Activated CD8-positive, alpha-beta T cell treated with anti-CD3 and anti-CD28 coated beads, Interleukin-2, amount 10 ng/mL, durations not matched to agents 7 days and 5 days (primary cell): ENCODE data around the gene OXCT2. TPM values are rescaled to one million over a fixed set of nuclear protein-coding genes. Genes with fewer than 3 reads are reported as not detected.
"Not testable (repeated sequence)": the region's sequence is repeated elsewhere in the genome, so short reads cannot be mapped to it uniquely, and the experiment has no call there.

Experiments used
- ATAC-seq: fragments of 150-1000 bp; cut with Tn5 transposase; one replicate; pipeline ENCODE4 v1.10.0; 2021; ENCODE audit warnings: moderate library complexity
- CTCF ChIA-PET: fragments of 350-600 bp; sonication (Branson Sonifier 250); formaldehyde crosslinking; loops from one replicate; lab custom pipeline; 2021; ENCODE audit warnings: antibody characterized with exemption; lab: Charles Lee
- POLR2A ChIA-PET: fragments of 350-600 bp; sonication (Branson Sonifier 250); formaldehyde crosslinking; loops from one replicate; lab custom pipeline; 2021; ENCODE audit warnings: antibody characterized with exemption; lab: Charles Lee
- DNase-seq: peaks from one replicate; pipeline ENCODE4 v3.0.0-alpha.2; 2020
- H3K27ac Mint-ChIP-seq: one replicate; pipeline ENCODE4 v1.8.0; 2021; ENCODE audit warnings: mild to moderate bottlenecking, mixed read lengths
- H3K27me3 Mint-ChIP-seq: one replicate; pipeline ENCODE4 v1.8.0; 2021; ENCODE audit warnings: low read depth, mixed read lengths
- H3K36me3 Mint-ChIP-seq: one replicate; pipeline ENCODE4 v1.8.0; 2021; ENCODE audit warnings: low read depth, mixed read lengths
- H3K4me1 Mint-ChIP-seq: one replicate; pipeline ENCODE4 v1.8.0; 2021; ENCODE audit warnings: low read depth, mixed read lengths
- H3K4me3 Mint-ChIP-seq: one replicate; pipeline ENCODE4 v1.8.0; 2021; ENCODE audit warnings: mild to moderate bottlenecking, mixed read lengths
- H3K9me3 Mint-ChIP-seq: one replicate; pipeline ENCODE4 v1.8.0; 2022; ENCODE audit warnings: mixed read lengths; ENCODE audit not compliant: insufficient read depth
- total RNA-seq, 2 experiments: library from RNA; stranded (reverse); gene quantifications; one replicate each; pipeline ENCODE4 v1.2.3, GENCODE V29; 2021

Gene OXCT2
- total RNA-seq, 2 experiments from 2014 or later, result 0.32 to 0.47 TPM

DNA sequence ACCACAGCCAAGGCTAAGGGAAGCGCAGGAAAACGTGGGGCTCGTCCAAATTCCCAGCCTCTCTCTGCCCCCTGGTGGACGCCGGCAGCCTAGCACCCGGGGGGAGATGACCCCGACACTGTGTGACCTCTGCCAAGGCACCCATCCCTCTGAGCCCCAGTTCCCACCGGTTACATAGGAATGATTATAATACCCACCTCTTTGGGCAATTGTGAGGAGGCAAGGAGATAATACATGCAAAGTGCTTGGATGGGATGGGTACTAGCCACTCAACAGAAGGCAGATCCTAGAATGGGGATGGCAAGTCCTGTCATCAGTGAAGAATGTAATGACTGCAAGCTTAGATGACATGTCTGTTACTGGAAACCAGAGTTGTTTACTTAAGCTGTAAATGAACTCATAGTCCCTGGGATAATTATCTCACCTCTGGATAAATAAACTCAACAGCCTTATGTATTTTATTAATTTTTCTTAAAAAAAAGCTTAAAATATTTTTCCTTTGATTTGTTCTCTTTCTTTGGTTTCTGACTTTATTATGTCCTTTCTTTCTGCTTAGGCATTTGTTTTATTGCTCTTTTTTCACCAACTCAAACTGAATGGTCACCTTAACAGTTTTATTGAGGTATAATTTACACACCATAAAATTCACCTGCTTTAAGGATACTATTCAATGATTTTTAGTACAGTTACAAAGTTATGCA, 28.8 kb upstream of the OXCT2 start:
- no peaks in the 10 kb centered on the region for H3K9me3 Mint-ChIP-seq
- H3K4me1 Mint-ChIP-seq, result peaks cover 11% of the 10 kb centered on the region
- ChIA-PET CTCF (interaction anchor here (0.6 to 8.0 kb wide), 28 partner anchors 11 to 445 kb away, joined by 3 to 52 read pairs (median 3); partner anchors contain the start of genes BMP8B and HPCAL4), POLR2A (interaction anchor here (0.7 to 0.8 kb wide), 2 partner anchors 90 to 179 kb away, joined by 3 read pairs; no protein-coding TSS in a partner anchor)
- peaks cover 6% of the 10 kb centered on the region for H3K27me3 Mint-ChIP-seq
- H3K36me3 Mint-ChIP-seq, result no peaks in the 10 kb centered on the region
- peak overlapping the region; percentile 49 for H3K4me3 Mint-ChIP-seq
- ATAC-seq (peak; percentile 75), DNase-seq (peak; percentile 73)
- peak overlapping the region; percentile 82 for H3K27ac Mint-ChIP-seq

DNA sequence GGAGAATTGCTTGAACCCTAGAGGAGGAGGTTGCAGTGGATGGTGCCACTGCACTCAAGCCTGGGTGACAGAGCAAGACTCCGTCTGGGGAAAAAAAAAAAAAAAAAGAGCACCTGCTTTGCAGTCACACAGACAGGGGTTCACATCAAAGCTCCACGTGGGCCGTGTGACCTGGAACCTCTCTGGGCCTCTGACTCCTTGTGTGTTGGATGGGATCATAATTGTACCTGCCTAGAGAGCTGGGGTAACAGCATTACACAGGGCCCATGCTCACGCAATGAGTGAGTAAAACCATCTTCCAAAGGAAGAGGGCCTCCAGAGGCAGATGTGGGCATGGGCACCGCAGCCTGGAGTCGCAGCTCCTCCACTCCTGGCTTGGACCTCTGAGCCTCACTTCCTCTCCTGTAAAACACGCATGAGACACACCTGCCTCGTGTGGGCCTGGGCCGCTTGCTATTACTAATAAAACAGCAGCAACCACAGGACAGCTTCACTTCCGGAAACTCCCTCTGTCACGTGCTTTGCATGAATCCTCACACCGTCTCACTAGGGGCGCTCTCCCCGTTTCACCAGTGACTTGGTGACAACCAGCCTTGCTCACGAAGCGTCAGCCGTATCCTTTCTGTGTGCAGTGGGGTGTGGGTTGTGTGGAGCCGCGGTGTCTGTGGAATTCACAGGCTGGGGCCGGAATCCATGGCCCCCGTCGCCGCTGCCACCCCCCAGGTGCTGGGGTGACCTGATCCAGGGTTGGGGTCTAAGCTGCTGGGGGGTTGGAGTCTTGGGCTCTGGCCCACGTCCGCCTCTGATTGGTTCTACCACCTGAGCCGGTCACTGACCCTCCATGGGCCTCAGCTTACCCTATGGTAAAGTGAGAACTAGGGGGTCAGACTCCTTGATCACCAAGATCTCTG, 28.0 kb upstream of the OXCT2 start:
- ATAC-seq (peak; percentile 99), DNase-seq (peak; percentile 88)
- peak overlapping the region; percentile 82 for H3K27ac Mint-ChIP-seq
- H3K9me3 Mint-ChIP-seq, H3K36me3 Mint-ChIP-seq, H3K27me3 Mint-ChIP-seq: not testable (repeated sequence)
- POLR2A ChIA-PET, result interaction anchor here (0.6 to 1.0 kb wide), 3 partner anchors 60 to 97 kb away, joined by 3 to 4 read pairs (median 4); partner anchors contain the start of gene PPIE
- CTCF ChIA-PET, result interaction anchor here (0.6 to 8.0 kb wide), 30 partner anchors 10 to 444 kb away, joined by 3 to 52 read pairs (median 3); partner anchors contain the start of genes BMP8B, HPCAL4 and PPIE
- peak overlapping the region; percentile 49 for H3K4me3 Mint-ChIP-seq
- peaks cover 11% of the 10 kb centered on the region for H3K4me1 Mint-ChIP-seq

DNA sequence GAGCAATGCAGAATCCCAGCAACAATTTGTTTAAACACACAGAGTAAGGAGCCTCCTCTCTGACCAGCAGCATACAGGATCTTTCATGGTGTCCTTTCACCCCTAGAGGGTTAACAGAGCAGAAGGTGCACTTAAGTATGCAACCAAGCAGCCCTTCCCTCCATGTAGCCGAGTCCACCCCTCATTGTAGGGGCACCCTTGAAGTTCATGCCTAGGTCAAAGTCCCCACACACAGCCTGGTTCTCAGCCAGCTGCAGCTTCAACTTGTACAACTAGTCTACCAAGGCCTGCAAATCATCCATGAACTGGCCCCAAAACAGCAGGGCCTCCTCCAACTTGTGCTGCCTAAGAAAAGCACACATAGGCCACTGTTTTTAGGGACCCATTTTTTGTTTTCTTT, 24.5 kb upstream of the OXCT2 start:
- Mint-ChIP-seq H3K27me3 (peaks cover 11% of the 10 kb centered on the region), H3K27ac (no peak overlapping the region), H3K4me3 (no peak overlapping the region), H3K9me3 (no peaks in the 10 kb centered on the region), H3K4me1 (peaks cover 16% of the 10 kb centered on the region), H3K36me3 (no peaks in the 10 kb centered on the region)
- DNase-seq (no peak), ATAC-seq (no peak)
- POLR2A ChIA-PET, result no interaction called here
- CTCF ChIA-PET, result no interaction called here

DNA sequence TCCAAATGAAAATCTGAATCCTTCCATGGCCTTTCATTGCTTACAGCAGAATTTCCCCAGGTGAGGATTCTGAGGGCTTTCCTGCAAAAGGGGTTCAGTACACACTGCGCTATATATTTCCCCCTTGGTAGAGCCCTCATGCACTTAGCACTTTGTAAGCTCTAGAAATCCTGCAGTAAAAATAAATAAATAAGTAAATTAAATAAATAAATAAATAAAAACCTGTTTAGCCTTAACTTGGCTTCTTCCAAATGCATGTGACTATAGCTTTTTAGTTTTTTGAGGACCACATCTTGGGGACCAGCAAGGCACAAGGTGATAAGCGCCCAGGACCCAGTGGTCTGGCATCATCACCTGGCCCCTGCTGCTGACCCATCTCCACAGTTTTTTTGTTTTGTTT, 20.7 kb upstream of the OXCT2 start:
- peaks cover 31% of the 10 kb centered on the region for H3K27me3 Mint-ChIP-seq
- H3K4me3 Mint-ChIP-seq, result no peak overlapping the region
- peaks cover 14% of the 10 kb centered on the region for H3K4me1 Mint-ChIP-seq
- no peaks in the 10 kb centered on the region for H3K36me3 Mint-ChIP-seq
- H3K9me3 Mint-ChIP-seq, result no peaks in the 10 kb centered on the region
- ATAC-seq (no peak), DNase-seq (no peak)
- ChIA-PET CTCF (no interaction called here), POLR2A (interaction anchor here (0.7 kb wide), 1 partner anchor 109 kb away, joined by 3 read pairs; no protein-coding TSS in a partner anchor)
- no peak overlapping the region for H3K27ac Mint-ChIP-seq

DNA sequence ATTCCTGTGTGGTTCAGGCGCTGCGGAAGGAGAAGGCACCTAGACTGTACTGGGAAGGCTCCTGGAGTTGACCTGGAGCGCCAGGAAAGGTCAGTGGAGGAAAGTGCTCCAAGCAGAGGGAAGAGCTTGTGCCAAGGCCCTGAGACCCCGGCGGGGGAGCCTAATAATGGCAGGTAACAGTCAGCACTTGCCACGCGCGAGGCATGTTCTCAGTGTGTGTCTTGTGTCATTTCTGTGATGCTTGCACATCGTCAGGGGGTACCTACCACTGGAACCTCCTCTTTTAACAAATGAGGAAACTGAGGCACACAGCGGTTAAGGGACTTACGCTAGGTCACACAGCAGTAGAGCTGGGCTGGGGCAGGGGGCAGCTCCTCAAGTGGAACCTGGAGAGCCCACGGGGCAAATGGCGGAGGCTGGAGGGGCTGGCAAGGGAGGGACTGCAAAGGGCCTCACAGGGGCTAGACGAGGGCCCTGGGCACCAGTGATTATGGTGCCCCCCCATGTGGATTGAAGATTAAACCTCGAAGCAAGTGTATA, 18.5 kb upstream of the OXCT2 start:
- peaks cover 14% of the 10 kb centered on the region for H3K4me1 Mint-ChIP-seq
- H3K27me3 Mint-ChIP-seq, result peaks cover 33% of the 10 kb centered on the region
- CTCF ChIA-PET, result interaction anchor here (1.7 to 3.8 kb wide), 2 partner anchors 10 to 112 kb away, joined by 4 to 19 read pairs; partner anchors contain the start of gene MYCL
- H3K36me3 Mint-ChIP-seq, result no peaks in the 10 kb centered on the region
- peak overlapping the region; percentile 58 for H3K4me3 Mint-ChIP-seq
- H3K9me3 Mint-ChIP-seq, result no peaks in the 10 kb centered on the region
- POLR2A ChIA-PET, result no interaction called here
- no peak overlapping the region for H3K27ac Mint-ChIP-seq
- ATAC-seq, result no peak
- no peak for DNase-seq

DNA sequence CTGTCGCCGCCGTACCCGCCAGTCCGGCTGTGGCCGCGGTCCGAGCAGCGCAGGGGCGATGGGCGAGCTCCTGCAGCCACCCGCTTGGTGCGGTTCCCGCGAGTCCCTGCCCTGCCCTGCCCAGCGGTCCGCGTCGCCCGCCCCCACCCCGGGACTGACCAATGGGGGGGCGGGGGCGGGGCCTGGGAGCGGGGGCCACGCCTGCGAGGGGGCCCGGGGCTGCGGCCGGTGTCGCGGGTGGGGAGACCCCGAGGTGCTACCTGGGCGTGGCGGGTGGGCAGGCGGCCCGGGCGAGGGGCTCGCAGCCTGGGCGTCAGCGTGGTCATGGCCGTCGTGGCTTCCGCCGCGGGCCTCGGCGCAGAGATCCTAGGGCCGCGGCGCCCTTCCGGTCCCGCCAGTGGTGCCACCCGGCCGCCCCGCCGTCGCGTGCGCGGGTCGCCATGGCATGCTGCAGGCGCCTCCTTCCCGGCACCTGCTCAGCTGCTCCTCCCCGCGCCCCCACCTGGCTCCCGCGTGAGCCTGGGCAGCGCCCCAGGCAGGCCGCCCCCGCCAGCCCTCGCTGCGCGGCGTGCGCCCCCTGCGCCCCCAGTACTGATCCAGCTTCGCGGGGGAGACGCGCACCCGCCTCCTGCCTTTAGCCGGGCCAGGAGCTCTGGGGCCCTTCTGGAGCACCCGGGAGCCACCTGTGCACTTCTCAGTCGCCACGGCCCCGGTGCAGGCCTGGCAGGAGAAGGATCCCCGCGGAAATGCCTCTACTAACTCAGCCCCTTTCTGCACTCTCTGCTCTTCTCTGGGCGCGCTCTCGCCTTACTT, 17.8 kb upstream of the OXCT2 start, which contains the start of gene BMP8B:
BMP8B (minus strand) TSS at position 108 of the 813 bp plus-strand sequence. CDS start 380 bp downstream, outside the sequence.
- Mint-ChIP-seq H3K4me3 (peak within 1 kb of the TSS; percentile 58), H3K9me3 (no peaks in the 10 kb centered on the region), H3K36me3 (no peaks in the 10 kb centered on the region), H3K27ac (no peak within 1 kb of the TSS), H3K27me3 (peaks cover 33% of the 10 kb centered on the region), H3K4me1 (peaks cover 14% of the 10 kb centered on the region)
- ATAC-seq, result peak; percentile 78
- CTCF ChIA-PET, result interaction anchor here (1.7 to 3.8 kb wide), 2 partner anchors 10 to 113 kb away, joined by 4 to 19 read pairs; partner anchors contain the start of gene MYCL
- peak; percentile 50 for DNase-seq
- POLR2A ChIA-PET, result no interaction called here

DNA sequence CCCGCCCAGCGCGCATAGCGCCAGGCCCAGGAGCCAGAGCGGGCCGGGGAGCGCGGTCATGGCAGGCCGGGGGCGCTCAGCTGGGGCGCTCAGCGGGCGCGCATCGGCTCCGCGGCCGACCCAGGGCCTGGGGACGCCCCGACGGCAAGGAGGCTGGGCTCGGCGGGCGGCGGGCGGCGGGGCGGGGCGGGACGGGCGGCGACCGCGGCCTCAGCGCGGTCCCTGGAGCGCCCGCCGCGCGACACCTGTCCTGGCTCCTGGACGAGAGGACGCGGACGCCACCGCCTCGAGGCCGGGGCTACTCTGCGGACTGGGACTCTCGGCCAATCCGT, 17.2 kb upstream of the OXCT2 start:
- no peak for DNase-seq

DNA sequence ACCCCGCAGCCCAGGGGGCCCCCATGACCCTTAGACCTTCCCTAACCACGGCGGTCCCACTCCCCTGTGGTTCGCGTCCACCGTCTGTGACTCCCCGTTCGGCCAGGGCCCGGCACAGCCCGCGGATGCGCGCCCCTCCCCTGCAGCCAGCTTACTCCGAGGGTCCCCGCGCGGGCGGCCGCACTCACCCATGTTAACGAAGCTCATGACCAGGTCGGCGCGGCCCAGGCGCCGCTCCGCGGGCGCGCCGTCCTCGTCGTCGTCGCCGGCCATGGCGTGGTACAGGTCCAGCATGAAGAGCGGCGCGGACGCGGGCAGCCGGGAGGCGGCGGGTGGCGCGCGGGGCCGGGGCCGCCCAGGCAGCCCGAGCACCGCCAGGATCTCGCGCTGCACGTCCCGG, 16.8 kb upstream of the OXCT2 start:
- POLR2A ChIA-PET, result not testable (repeated sequence)

More for the DNA sequence above, 17.2 kb upstream of the OXCT2 start:
- Mint-ChIP-seq H3K27me3 (peaks cover 33% of the 10 kb centered on the region), H3K9me3 (no peaks in the 10 kb centered on the region), H3K4me1 (peaks cover 14% of the 10 kb centered on the region), H3K4me3 (no peak overlapping the region), H3K27ac (no peak overlapping the region), H3K36me3 (no peaks in the 10 kb centered on the region)
- ChIA-PET POLR2A (no interaction called here), CTCF (interaction anchor here (1.7 to 3.8 kb wide), 2 partner anchors 11 to 114 kb away, joined by 4 to 19 read pairs; partner anchors contain the start of gene MYCL)
- ATAC-seq, result peak; percentile 37

DNA sequence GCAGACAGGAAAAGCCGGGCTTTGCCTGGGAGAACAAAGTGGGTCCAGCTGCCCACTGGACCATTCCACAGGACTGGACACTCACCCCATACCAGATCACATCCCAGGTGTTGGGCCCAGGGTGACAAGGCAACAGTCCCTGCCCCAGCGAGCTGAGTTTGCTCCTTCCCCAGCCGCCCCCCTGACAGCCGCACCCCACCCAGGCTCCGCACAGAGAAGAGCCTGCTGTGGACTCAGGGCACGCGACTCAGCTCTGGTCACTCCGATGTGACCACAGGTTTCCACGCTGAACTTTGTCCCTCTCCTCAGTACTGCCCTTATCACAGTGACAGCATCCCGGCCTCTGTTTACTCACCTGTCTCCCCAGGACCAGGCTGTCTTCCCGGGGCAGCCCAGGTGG, 16.3 kb upstream of the OXCT2 start:
- ATAC-seq (no peak), DNase-seq (no peak)
- Mint-ChIP-seq H3K36me3 (no peaks in the 10 kb centered on the region), H3K27ac (no peak overlapping the region), H3K4me3 (peak overlapping the region; percentile 40), H3K4me1 (peaks cover 10% of the 10 kb centered on the region), H3K9me3 (no peaks in the 10 kb centered on the region), H3K27me3 (peaks cover 30% of the 10 kb centered on the region)
- ChIA-PET CTCF (interaction anchor here (3.8 kb wide), 1 partner anchor 12 kb away, joined by 19 read pairs; no protein-coding TSS in a partner anchor), POLR2A (no interaction called here)

More for the DNA sequence above, 16.8 kb upstream of the OXCT2 start:
- ATAC-seq, H3K4me3 Mint-ChIP-seq, H3K36me3 Mint-ChIP-seq, DNase-seq, H3K9me3 Mint-ChIP-seq, H3K27ac Mint-ChIP-seq: not testable (repeated sequence)
- Mint-ChIP-seq H3K4me1 (peaks cover 14% of the 10 kb centered on the region), H3K27me3 (peaks cover 33% of the 10 kb centered on the region)
- CTCF ChIA-PET, result interaction anchor here (3.8 kb wide), 1 partner anchor 11 kb away, joined by 19 read pairs; no protein-coding TSS in a partner anchor

DNA sequence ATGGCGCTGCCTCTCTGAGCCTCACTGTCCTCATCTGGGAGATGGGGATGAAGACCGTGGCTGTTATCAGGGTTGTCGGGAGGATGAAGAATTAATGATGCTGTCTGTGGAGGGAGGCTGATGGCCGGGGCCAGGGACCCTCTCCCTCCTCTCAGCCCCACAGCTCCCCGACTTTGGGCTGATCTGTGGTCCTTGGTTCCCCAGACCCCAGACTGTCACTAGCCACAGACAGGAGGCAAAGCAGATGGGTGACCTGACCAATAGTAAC, 15.9 kb upstream of the OXCT2 start:
- POLR2A ChIA-PET, result not testable (repeated sequence)

More for the DNA sequence above, 15.9 kb upstream of the OXCT2 start:
- not testable (repeated sequence) for H3K27ac Mint-ChIP-seq, H3K36me3 Mint-ChIP-seq, H3K4me3 Mint-ChIP-seq, H3K9me3 Mint-ChIP-seq, H3K4me1 Mint-ChIP-seq, DNase-seq, ATAC-seq
- CTCF ChIA-PET, result interaction anchor here (3.8 kb wide), 1 partner anchor 12 kb away, joined by 19 read pairs; no protein-coding TSS in a partner anchor
- H3K27me3 Mint-ChIP-seq, result peaks cover 29% of the 10 kb centered on the region
